Right lung (tissue), 5 donors: ENCODE measurements around the gene ITGAD. TPM values are rescaled to one million over a fixed set of nuclear protein-coding genes. Genes with fewer than 3 reads are reported as not detected.
A peak's percentile ranks its signal among the peaks of the same experiment; 100 is the strongest.

Experiments used
- DNase-seq, 2 donors: peaks; one replicate each; pipeline ENCODE4 v3.0.0-alpha.2; 2013
- polyA plus RNA-seq, 5 donors: library from polyadenylated mRNA; unstranded; fragments of 120-200 nt; gene quantifications; one replicate each; pipeline versions ENCODE4 v1.2.1 to v1.2.3, GENCODE V29; 2013; ENCODE audit warnings: inconsistent platforms in 1 of 5, low replicate concordance in 1 of 5; ENCODE audit not compliant: insufficient read length in 5 of 5, insufficient read depth in 1 of 5

ITGAD gene
- polyA plus RNA-seq, 5 donors: 0.03 to 0.25 (median 0.04) TPM; not detected in 1

GRCh38 chr16:31458844-31459686, 65.9 kb downstream of the ITGAD start, which contains the start of gene ARMC5:
Gene ARMC5 (plus strand): TSS chr16:31459501. CDS start chr16:31459525, 24 bp downstream.
- peak; percentile 97 to 98 for DNase-seq

- DNase-seq: peak; percentile 99 to 100
Measured at GRCh38 chr16:31459687-31460581, 66.8 kb downstream of the ITGAD start.

- DNase-seq: no peak
Measured at GRCh38 chr16:31460582-31461002, 67.5 kb downstream of the ITGAD start.

GRCh38 chr16:31461201-31461920, 68.2 kb downstream of the ITGAD start:
- DNase-seq: no peak

- no peak for DNase-seq
Measured at GRCh38 chr16:31461921-31462804, 69.0 kb downstream of the ITGAD start.

- DNase-seq: no peak
Measured at GRCh38 chr16:31464348-31464769, 71.2 kb downstream of the ITGAD start.

GRCh38 chr16:31464781-31465260, 71.7 kb downstream of the ITGAD start:
- DNase-seq: no peak

GRCh38 chr16:31465788-31466370, 72.7 kb downstream of the ITGAD start:
- no peak for DNase-seq

- no peak for DNase-seq
Measured at GRCh38 chr16:31466381-31466841, 73.3 kb downstream of the ITGAD start.

GRCh38 chr16:31467151-31467773, 74.1 kb downstream of the ITGAD start:
- no peak for DNase-seq

GRCh38 chr16:31467858-31468257, 74.7 kb downstream of the ITGAD start:
- DNase-seq: no peak

GRCh38 chr16:31470615-31471014, 77.5 kb downstream of the ITGAD start:
- no peak for DNase-seq

- no peak for DNase-seq
Measured at GRCh38 chr16:31471241-31471874, 78.2 kb downstream of the ITGAD start.

- DNase-seq: peak; percentile 77 to 82
Measured at GRCh38 chr16:31471875-31472708, 79.0 kb downstream of the ITGAD start, which contains the start of gene TGFB1I1. Gene TGFB1I1 (plus strand): TSS chr16:31472152. CDS start chr16:31472189, 37 bp downstream.

GRCh38 chr16:31472709-31473203, 79.6 kb downstream of the ITGAD start:
- peak; percentile 84 to 90 for DNase-seq

- no peak for DNase-seq
Measured at GRCh38 chr16:31473264-31473984, 80.3 kb downstream of the ITGAD start.

GRCh38 chr16:31474173-31474714, 81.1 kb downstream of the ITGAD start:
- DNase-seq: no peak
